Stimulated activated CD4-positive, alpha-beta T cell treated with anti-CD3 and anti-CD28 coated beads, Interleukin-12 subunit alpha, Interleukin-12 subunit beta, amount 100 ng/mL, for 4 hours (primary cell): ENCODE measurements around the gene PSME4.
"Not testable (repeated sequence)": the region's sequence is repeated elsewhere in the genome, so short reads cannot be mapped to it uniquely, and the experiment has no call there.

ENCODE experiments used
- DNase-seq: peaks from one replicate; pipeline ENCODE4 v3.0.0-alpha.2; 2020

PSME4 gene

GRCh38 chr2:53961478-53962216 is 9.1 kb downstream of the PSME4 start:
- DNase-seq, result not testable (repeated sequence)

- DNase-seq, result no peak
These were observed 10.3 kb downstream of the PSME4 start for GRCh38 chr2:53960476-53960875.

GRCh38 chr2:53958443-53958842 is 12.3 kb downstream of the PSME4 start:
- DNase-seq, result no peak

- no peak for DNase-seq
These were observed 18.3 kb downstream of the PSME4 start for GRCh38 chr2:53952519-53952918.

GRCh38 chr2:53949457-53949856 is 21.3 kb downstream of the PSME4 start:
- DNase-seq, result no peak

GRCh38 chr2:53945538-53945937 is 25.3 kb downstream of the PSME4 start:
- no peak for DNase-seq

- no peak for DNase-seq
These were observed 26.3 kb downstream of the PSME4 start for GRCh38 chr2:53944542-53944941.

- no peak for DNase-seq
These were observed 28.5 kb downstream of the PSME4 start for GRCh38 chr2:53942280-53942679.

- no peak for DNase-seq
These were observed 29.0 kb downstream of the PSME4 start for GRCh38 chr2:53941749-53942148.

- DNase-seq, result no peak
These were observed 31.1 kb downstream of the PSME4 start for GRCh38 chr2:53939656-53940055.

GRCh38 chr2:53938904-53939303 is 31.9 kb downstream of the PSME4 start:
- DNase-seq, result no peak

- no peak for DNase-seq
These were observed 37.5 kb downstream of the PSME4 start for GRCh38 chr2:53933329-53933728.

GRCh38 chr2:53926321-53926720 is 44.5 kb downstream of the PSME4 start:
- DNase-seq, result not testable (repeated sequence)

GRCh38 chr2:53913721-53914120 is 57.1 kb downstream of the PSME4 start:
- no peak for DNase-seq

GRCh38 chr2:53911434-53912189 is 59.2 kb downstream of the PSME4 start:
- DNase-seq, result no peak

GRCh38 chr2:53907582-53907981 is 63.2 kb downstream of the PSME4 start:
- no peak for DNase-seq

- no peak for DNase-seq
These were observed 65.4 kb downstream of the PSME4 start for GRCh38 chr2:53905396-53905795.

GRCh38 chr2:53903011-53903410 is 67.8 kb downstream of the PSME4 start:
- no peak for DNase-seq

GRCh38 chr2:53901192-53901591 is 69.6 kb downstream of the PSME4 start:
- DNase-seq, result no peak

- no peak for DNase-seq
These were observed 73.9 kb downstream of the PSME4 start for GRCh38 chr2:53896864-53897263.

GRCh38 chr2:53886406-53887280 is 84.2 kb downstream of the PSME4 start:
- no peak for DNase-seq

GRCh38 chr2:53884883-53885282 is 85.9 kb downstream of the PSME4 start:
- no peak for DNase-seq

- DNase-seq, result no peak
These were observed 88.8 kb downstream of the PSME4 start for GRCh38 chr2:53881986-53882385.
